Naive thymus-derived CD4-positive, alpha-beta T cell (primary cell): ENCODE data around the gene ANKRD45. TPM values are rescaled to one million over a fixed set of nuclear protein-coding genes. Genes with fewer than 3 reads are reported as not detected.
"Not testable (repeated sequence)": the region's sequence is repeated elsewhere in the genome, so short reads cannot be mapped to it uniquely, and the experiment has no call there.

Experiments used
- ATAC-seq: fragments of 150-1000 bp; cut with Tn5 transposase; 2 replicates; pipeline ENCODE4 v1.10.0; 2021; ENCODE audit warnings: mild to moderate bottlenecking, moderate library complexity
- CTCF ChIA-PET: fragments of 350-600 bp; sonication (Branson Sonifier 250); formaldehyde crosslinking; loops from one replicate; lab custom pipeline; 2021; ENCODE audit warnings: antibody characterized with exemption; lab: Charles Lee
- POLR2A ChIA-PET: fragments of 350-600 bp; sonication (Branson Sonifier 250); formaldehyde crosslinking; loops from one replicate; lab custom pipeline; 2021; ENCODE audit warnings: antibody characterized with exemption, inconsistent platforms; lab: Charles Lee
- DNase-seq, 9 donors: peaks; one replicate each; pipeline versions ENCODE4 v3.0.0 to v3.0.0-alpha.2; 2020 to 2022; ENCODE audit warnings: mixed read lengths in 1 of 9
- H3K27ac ChIP-seq: one replicate; pipeline ENCODE4 v1.7.0; 2013; ENCODE audit warnings: mild to moderate bottlenecking, low read depth, low read length, moderate library complexity
- H3K27me3 ChIP-seq, 2 donors: one replicate each; pipeline ENCODE4 v1.7.0; 2013; ENCODE audit warnings: low read length in 2 of 2, mild to moderate bottlenecking in 2 of 2, moderate library complexity in 2 of 2; ENCODE audit not compliant: control insufficient read depth in 2 of 2, insufficient read depth in 2 of 2
- H3K36me3 ChIP-seq, 3 experiments: 1 replicate in 2 of 3; 2 replicates in 1 of 3; pipeline ENCODE4 v1.7.0; 2013; ENCODE audit warnings: low read length in 3 of 3, mild to moderate bottlenecking in 3 of 3, moderate library complexity in 1 of 3; ENCODE audit not compliant: insufficient read depth in 3 of 3, control insufficient read depth in 2 of 3
- H3K4me1 ChIP-seq, 2 donors: one replicate each; pipeline ENCODE4 v1.7.0; 2013; ENCODE audit warnings: low read length in 2 of 2, mild to moderate bottlenecking in 2 of 2, moderate library complexity in 1 of 2; ENCODE audit not compliant: control insufficient read depth in 2 of 2, insufficient read depth in 2 of 2
- H3K4me3 ChIP-seq: 2 replicates; pipeline ENCODE4 v1.7.0; 2013; ENCODE audit warnings: mild to moderate bottlenecking, low read length
- H3K9me3 ChIP-seq, 3 experiments: 1 replicate in 2 of 3; 2 replicates in 1 of 3; pipeline ENCODE4 v1.7.0; 2013; ENCODE audit warnings: low read length in 3 of 3; ENCODE audit not compliant: control insufficient read depth in 2 of 3
- H3K27ac Mint-ChIP-seq, 9 donors: one replicate each; pipeline ENCODE4 v1.8.0; 2020 to 2022; ENCODE audit warnings: mixed read lengths in 9 of 9, mild to moderate bottlenecking in 8 of 9, moderate library complexity in 5 of 9, inconsistent platforms in 2 of 9
- H3K27me3 Mint-ChIP-seq, 5 donors: one replicate each; pipeline ENCODE4 v1.8.0; 2021 to 2022; ENCODE audit warnings: mixed read lengths in 5 of 5, mild to moderate bottlenecking in 1 of 5
- H3K36me3 Mint-ChIP-seq, 5 donors: one replicate each; pipeline ENCODE4 v1.8.0; 2020 to 2022; ENCODE audit warnings: mixed read lengths in 5 of 5, mild to moderate bottlenecking in 3 of 5, inconsistent platforms in 1 of 5
- H3K4me1 Mint-ChIP-seq, 7 donors: one replicate each; pipeline ENCODE4 v1.8.0; 2020 to 2022; ENCODE audit warnings: mixed read lengths in 7 of 7, mild to moderate bottlenecking in 3 of 7, inconsistent platforms in 1 of 7
- H3K4me3 Mint-ChIP-seq, 10 donors: one replicate each; pipeline ENCODE4 v1.8.0; 2020 to 2022; ENCODE audit warnings: mild to moderate bottlenecking in 10 of 10, mixed read lengths in 10 of 10, moderate library complexity in 6 of 10, inconsistent platforms in 2 of 10
- H3K9me3 Mint-ChIP-seq, 11 donors: one replicate each; pipeline ENCODE4 v1.8.0; 2020 to 2022; ENCODE audit warnings: mixed read lengths in 11 of 11, mild to moderate bottlenecking in 4 of 11, inconsistent platforms in 1 of 11, moderate library complexity in 1 of 11
- intact Hi-C, 2 donors: fragments of 100-400 bp; cut with micrococcal nuclease; formaldehyde crosslinking; loops; one replicate each; pipeline ENCODE4 v1.15.1; 2023
- polyA plus RNA-seq, 2 donors: library from polyadenylated mRNA; unstranded; fragments of 300-500 nt; fragmentation: Illumina TruSeq; gene quantifications; one replicate each; pipeline ENCODE4 v1.2.3, GENCODE V29; 2021
- total RNA-seq, 6 experiments: library from RNA in 5 of 6; stranded (reverse) in 5 of 6; gene quantifications; 1 replicate in 5 of 6; 2 replicates in 1 of 6; pipeline ENCODE4 v1.2.3 and lab custom pipeline; 2021 to 2026

Gene ANKRD45
- total and polyA plus RNA-seq, 7 experiments from 2014 or later, result not detected

GRCh38 chr1:173661271-173661670, 8.4 kb downstream of the ANKRD45 start:
- POLR2A ChIA-PET, result no interaction called here
- Mint-ChIP-seq H3K27me3 (peaks cover 2 to 7% (median 4%) of the 10 kb centered on the region in 5 donors), H3K27ac (no peak overlapping the region), H3K9me3 (peaks cover 0 to 5% (median 3%) of the 10 kb centered on the region in 11 donors), H3K4me1 (no peaks in the 10 kb centered on the region), H3K36me3 (peaks cover 0 to 2% (median 0%) of the 10 kb centered on the region in 5 donors), H3K4me3 (no peak overlapping the region)
- intact Hi-C loops, result no loop called here
- Histone ChIP-seq H3K4me3 (no peak overlapping the region), H3K36me3 (no peaks in the 10 kb centered on the region), H3K9me3 (no peaks in the 10 kb centered on the region), H3K4me1 (no peaks in the 10 kb centered on the region), H3K27ac (no peak overlapping the region), H3K27me3 (no peaks in the 10 kb centered on the region)
- DNase-seq, result no peak
- CTCF ChIA-PET, result no interaction called here
- no peak for ATAC-seq

GRCh38 chr1:173660306-173660705, 9.3 kb downstream of the ANKRD45 start:
- H3K4me1 ChIP-seq, result no peaks in the 10 kb centered on the region
- H3K36me3 ChIP-seq, result no peaks in the 10 kb centered on the region
- Mint-ChIP-seq H3K36me3 (peaks cover 0 to 6% (median 0%) of the 10 kb centered on the region in 5 donors), H3K4me3 (no peak overlapping the region), H3K4me1 (no peaks in the 10 kb centered on the region), H3K9me3 (peaks cover 0 to 9% (median 6%) of the 10 kb centered on the region in 11 donors), H3K27me3 (peaks cover 4 to 10% (median 6%) of the 10 kb centered on the region in 5 donors), H3K27ac (no peak overlapping the region)
- H3K27ac ChIP-seq, result no peak overlapping the region
- ATAC-seq (no peak), DNase-seq (no peak)
- no peaks in the 10 kb centered on the region for H3K9me3 ChIP-seq
- no peaks in the 10 kb centered on the region for H3K27me3 ChIP-seq
- H3K4me3 ChIP-seq, result no peak overlapping the region
- CTCF ChIA-PET, result no interaction called here
- POLR2A ChIA-PET, result no interaction called here
- intact Hi-C loops, result no loop called here

- Mint-ChIP-seq H3K4me3 (no peak overlapping the region), H3K27ac (no peak overlapping the region), H3K27me3 (peaks cover 0 to 16% (median 7%) of the 10 kb centered on the region in 5 donors), H3K36me3 (no peaks in the 10 kb centered on the region), H3K4me1 (no peaks in the 10 kb centered on the region), H3K9me3 (peaks cover 0 to 11% (median 0%) of the 10 kb centered on the region in 11 donors)
- intact Hi-C loops, result no loop called here
- Histone ChIP-seq H3K4me1 (no peaks in the 10 kb centered on the region), H3K9me3 (no peaks in the 10 kb centered on the region), H3K27ac (no peak overlapping the region), H3K4me3 (no peak overlapping the region), H3K27me3 (no peaks in the 10 kb centered on the region), H3K36me3 (no peaks in the 10 kb centered on the region)
- DNase-seq (no peak), ATAC-seq (no peak)
- POLR2A ChIA-PET, result interaction anchor here (0.5 to 0.6 kb wide), 2 partner anchors 12 to 467 kb away, joined by 3 to 4 read pairs; no protein-coding TSS in a partner anchor
- CTCF ChIA-PET, result no interaction called here
These were observed 20.6 kb downstream of the ANKRD45 start for GRCh38 chr1:173648880-173649605.

DNA sequence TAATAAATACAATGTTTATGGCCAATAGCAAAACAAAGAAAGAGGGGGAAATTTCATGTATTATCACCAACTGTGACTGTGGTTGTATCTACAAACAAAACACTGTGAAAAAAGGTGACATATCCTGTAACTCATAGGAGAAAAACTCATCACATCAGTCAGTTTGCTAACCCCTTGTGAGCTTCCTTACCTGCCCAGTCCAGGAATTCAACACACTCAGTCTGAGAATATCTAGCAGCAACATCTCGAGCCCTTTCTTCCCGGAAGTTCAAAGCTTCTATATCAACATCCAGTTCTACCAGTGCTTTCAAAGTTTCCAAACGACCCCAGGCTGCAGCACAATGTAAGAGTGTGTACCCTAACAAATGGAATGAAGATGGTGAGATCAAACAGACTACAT, 23.0 kb downstream of the ANKRD45 start:
- H3K9me3 ChIP-seq, result no peaks in the 10 kb centered on the region
- H3K27ac Mint-ChIP-seq, result no peak overlapping the region
- no peaks in the 10 kb centered on the region for H3K36me3 Mint-ChIP-seq
- no peaks in the 10 kb centered on the region for H3K4me1 ChIP-seq
- no peak overlapping the region for H3K27ac ChIP-seq
- POLR2A ChIA-PET, result no interaction called here
- no peak for ATAC-seq
- CTCF ChIA-PET, result no interaction called here
- H3K4me1 Mint-ChIP-seq, result no peaks in the 10 kb centered on the region
- intact Hi-C loops, result no loop called here
- DNase-seq, result no peak
- peaks cover 0 to 7% (median 3%) of the 10 kb centered on the region in 11 donors for H3K9me3 Mint-ChIP-seq
- H3K27me3 ChIP-seq, result no peaks in the 10 kb centered on the region
- no peak overlapping the region for H3K4me3 ChIP-seq
- H3K4me3 Mint-ChIP-seq, result no peak overlapping the region
- H3K36me3 ChIP-seq, result no peaks in the 10 kb centered on the region
- peaks cover 0 to 6% (median 3%) of the 10 kb centered on the region in 5 donors for H3K27me3 Mint-ChIP-seq

DNA sequence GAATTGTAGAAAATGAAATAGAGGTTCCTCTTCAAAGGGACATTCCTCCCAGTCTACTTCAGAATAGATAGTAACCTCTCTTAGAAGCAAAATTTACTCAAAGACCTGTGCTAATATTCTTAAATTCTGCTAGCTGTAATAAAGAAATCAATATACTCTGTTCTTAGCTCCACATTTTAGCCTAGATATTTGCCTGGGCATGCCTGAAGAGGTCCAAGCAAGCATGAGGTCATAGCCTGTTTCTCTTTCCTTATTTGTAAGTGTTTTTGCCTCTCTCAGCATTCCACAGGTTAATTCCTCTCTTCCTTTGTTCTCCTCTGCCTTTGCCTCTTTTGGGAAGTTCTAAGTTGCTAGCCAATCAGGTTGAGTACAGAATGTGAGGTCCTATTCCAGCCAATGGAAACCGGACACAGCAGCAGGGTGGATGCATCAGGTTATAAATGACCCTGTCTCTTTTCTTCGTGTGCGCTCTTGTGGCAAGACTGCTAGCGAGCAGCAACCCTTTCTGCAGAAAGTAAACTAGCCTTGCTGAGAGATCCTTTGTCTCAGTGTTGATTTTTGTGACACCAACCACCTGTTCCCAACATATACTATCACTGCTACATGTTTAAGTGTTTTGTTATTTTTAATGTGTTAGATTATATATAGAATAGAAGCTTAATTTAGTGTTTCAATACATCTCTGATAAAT, 27.1 kb downstream of the ANKRD45 start:
- H3K27ac ChIP-seq, H3K36me3 ChIP-seq, H3K27me3 ChIP-seq, ATAC-seq, H3K4me3 Mint-ChIP-seq, H3K4me1 ChIP-seq, H3K27ac Mint-ChIP-seq, H3K4me3 ChIP-seq, H3K36me3 Mint-ChIP-seq, H3K9me3 ChIP-seq, CTCF ChIA-PET, POLR2A ChIA-PET, H3K27me3 Mint-ChIP-seq, H3K4me1 Mint-ChIP-seq, DNase-seq, intact Hi-C loops: not testable (repeated sequence)
- peaks cover 0 to 13% (median 4%) of the 10 kb centered on the region in 11 donors for H3K9me3 Mint-ChIP-seq

DNA sequence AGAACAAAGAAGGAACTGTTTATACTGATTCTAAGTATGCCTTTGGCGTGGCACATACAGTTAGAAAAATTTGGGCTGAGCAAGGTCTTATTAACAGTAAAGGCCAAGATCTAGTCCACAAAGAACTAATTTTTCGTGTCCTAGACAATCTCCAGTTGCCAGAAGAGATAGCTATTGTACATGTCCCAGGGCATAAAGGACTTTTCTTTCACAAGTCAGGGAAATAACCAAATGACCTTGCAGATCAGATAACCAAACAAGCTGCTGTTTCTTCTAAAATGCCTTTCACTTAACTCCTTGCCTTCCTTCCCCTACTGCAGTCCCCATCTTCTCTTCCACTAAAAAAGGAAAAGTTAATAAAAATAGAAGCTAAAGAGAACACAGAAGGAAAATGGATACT, 30.5 kb downstream of the ANKRD45 start:
- Mint-ChIP-seq H3K4me3 (no peak overlapping the region), H3K4me1 (no peaks in the 10 kb centered on the region), H3K9me3 (peaks cover 0 to 24% (median 7%) of the 10 kb centered on the region in 11 donors), H3K36me3 (peaks cover 0 to 7% (median 0%) of the 10 kb centered on the region in 5 donors), H3K27me3 (peaks cover 0 to 5% (median 0%) of the 10 kb centered on the region in 5 donors), H3K27ac (no peak overlapping the region)
- no peak overlapping the region for H3K27ac ChIP-seq
- DNase-seq, result no peak
- H3K4me1 ChIP-seq, result no peaks in the 10 kb centered on the region
- POLR2A ChIA-PET, result no interaction called here
- intact Hi-C loops, result no loop called here
- H3K27me3 ChIP-seq, result no peaks in the 10 kb centered on the region
- H3K36me3 ChIP-seq, result no peaks in the 10 kb centered on the region
- CTCF ChIA-PET, result no interaction called here
- H3K4me3 ChIP-seq, result no peak overlapping the region
- ATAC-seq, result no peak
- H3K9me3 ChIP-seq, result peaks cover 0 to 7% (median 0%) of the 10 kb centered on the region in 3 experiments
